ENCODE measurements around the gene PCBP3.
"Not testable (repeated sequence)": the region's sequence is repeated elsewhere in the genome, so short reads cannot be mapped to it uniquely, and the experiment has no call there.

The PCBP3 gene

GRCh38 chr21:45949928-45950739, 306.6 kb downstream of the PCBP3 start:
- Mint-ChIP-seq H3K4me1 (ENCODE audit: low read depth) (no peaks in the 10 kb centered on the region), H3K9me3 (no peaks in the 10 kb centered on the region), H3K36me3 (ENCODE audit: low read depth) (no peaks in the 10 kb centered on the region), H3K27me3 (peaks cover 18% of the 10 kb centered on the region), H3K4me3 (no peak overlapping the region), H3K27ac (no peak overlapping the region)
- DNase-seq: no peak

GRCh38 chr21:45950740-45951515, 307.4 kb downstream of the PCBP3 start:
- Mint-ChIP-seq H3K4me1 (ENCODE audit: low read depth) (no peaks in the 10 kb centered on the region), H3K27me3 (peaks cover 18% of the 10 kb centered on the region)

GRCh38 chr21:45951676-45952075, 308.2 kb downstream of the PCBP3 start:
- Mint-ChIP-seq H3K4me1 (ENCODE audit: low read depth) (no peaks in the 10 kb centered on the region), H3K27ac (no peak overlapping the region), H3K4me3 (no peak overlapping the region), H3K9me3 (no peaks in the 10 kb centered on the region), H3K36me3 (ENCODE audit: low read depth) (no peaks in the 10 kb centered on the region), H3K27me3 (peaks cover 26% of the 10 kb centered on the region)
- no peak for DNase-seq

More at GRCh38 chr21:45950740-45951515, 307.4 kb downstream of the PCBP3 start:
- Mint-ChIP-seq H3K27ac (no peak overlapping the region), H3K4me3 (no peak overlapping the region), H3K9me3 (no peaks in the 10 kb centered on the region), H3K36me3 (ENCODE audit: low read depth) (no peaks in the 10 kb centered on the region)
- no peak for DNase-seq

GRCh38 chr21:45952527-45952926, 309.0 kb downstream of the PCBP3 start:
- H3K36me3 Mint-ChIP-seq (ENCODE audit: low read depth); DNase-seq; H3K4me1 Mint-ChIP-seq (ENCODE audit: low read depth); H3K27ac Mint-ChIP-seq; H3K4me3 Mint-ChIP-seq; H3K9me3 Mint-ChIP-seq: not testable (repeated sequence)
- peaks cover 31% of the 10 kb centered on the region for H3K27me3 Mint-ChIP-seq

GRCh38 chr21:45952974-45953373, 309.4 kb downstream of the PCBP3 start:
- no peaks in the 10 kb centered on the region for H3K4me1 Mint-ChIP-seq (ENCODE audit: low read depth)
- no peak overlapping the region for H3K27ac Mint-ChIP-seq
- no peaks in the 10 kb centered on the region for H3K36me3 Mint-ChIP-seq (ENCODE audit: low read depth)
- no peak for DNase-seq
- no peak overlapping the region for H3K4me3 Mint-ChIP-seq
- no peaks in the 10 kb centered on the region for H3K9me3 Mint-ChIP-seq
- H3K27me3 Mint-ChIP-seq: peaks cover 32% of the 10 kb centered on the region

- Mint-ChIP-seq H3K9me3 (no peaks in the 10 kb centered on the region), H3K27ac (no peak overlapping the region), H3K27me3 (peaks cover 39% of the 10 kb centered on the region), H3K36me3 (ENCODE audit: low read depth) (no peaks in the 10 kb centered on the region), H3K4me1 (ENCODE audit: low read depth) (no peaks in the 10 kb centered on the region), H3K4me3 (no peak overlapping the region)
- DNase-seq: no peak
Observed at GRCh38 chr21:45954261-45954660, 310.7 kb downstream of the PCBP3 start.

- Mint-ChIP-seq H3K9me3 (no peaks in the 10 kb centered on the region), H3K36me3 (ENCODE audit: low read depth) (no peaks in the 10 kb centered on the region), H3K27ac (no peak overlapping the region), H3K4me1 (ENCODE audit: low read depth) (no peaks in the 10 kb centered on the region), H3K27me3 (peaks cover 42% of the 10 kb centered on the region), H3K4me3 (no peak overlapping the region)
- no peak for DNase-seq
Observed at GRCh38 chr21:45954921-45955320, 311.4 kb downstream of the PCBP3 start.

- H3K27me3 Mint-ChIP-seq: peaks cover 52% of the 10 kb centered on the region
- H3K4me1 Mint-ChIP-seq (ENCODE audit: low read depth): no peaks in the 10 kb centered on the region
- H3K4me3 Mint-ChIP-seq: no peak overlapping the region
- no peaks in the 10 kb centered on the region for H3K36me3 Mint-ChIP-seq (ENCODE audit: low read depth)
- H3K9me3 Mint-ChIP-seq: peaks cover 14% of the 10 kb centered on the region
- no peak overlapping the region for H3K27ac Mint-ChIP-seq
- DNase-seq: no peak
Observed at GRCh38 chr21:45957551-45957950, 314.0 kb downstream of the PCBP3 start.

- H3K4me3 Mint-ChIP-seq: no peak overlapping the region
- H3K27ac Mint-ChIP-seq: no peak overlapping the region
Observed at GRCh38 chr21:45957981-45958600, 314.6 kb downstream of the PCBP3 start.

GRCh38 chr21:45959182-45959581, 315.7 kb downstream of the PCBP3 start:
- DNase-seq: no peak
- Mint-ChIP-seq H3K9me3 (peaks cover 24% of the 10 kb centered on the region), H3K4me1 (ENCODE audit: low read depth) (no peaks in the 10 kb centered on the region), H3K4me3 (no peak overlapping the region), H3K27me3 (peaks cover 57% of the 10 kb centered on the region), H3K27ac (no peak overlapping the region), H3K36me3 (ENCODE audit: low read depth) (no peaks in the 10 kb centered on the region)

More at GRCh38 chr21:45957981-45958600, 314.6 kb downstream of the PCBP3 start:
- Mint-ChIP-seq H3K27me3 (peaks cover 54% of the 10 kb centered on the region), H3K9me3 (peaks cover 16% of the 10 kb centered on the region), H3K36me3 (ENCODE audit: low read depth) (no peaks in the 10 kb centered on the region), H3K4me1 (ENCODE audit: low read depth) (no peaks in the 10 kb centered on the region)
- DNase-seq: no peak

GRCh38 chr21:45959779-45960390, 316.4 kb downstream of the PCBP3 start:
- Mint-ChIP-seq H3K9me3 (peaks cover 27% of the 10 kb centered on the region), H3K36me3 (ENCODE audit: low read depth) (no peaks in the 10 kb centered on the region), H3K4me3 (no peak overlapping the region), H3K27ac (no peak overlapping the region), H3K4me1 (ENCODE audit: low read depth) (no peaks in the 10 kb centered on the region), H3K27me3 (peaks cover 57% of the 10 kb centered on the region)
- DNase-seq: no peak

- not testable (repeated sequence) for H3K4me1 Mint-ChIP-seq (ENCODE audit: low read depth); H3K27ac Mint-ChIP-seq; H3K36me3 Mint-ChIP-seq (ENCODE audit: low read depth); H3K4me3 Mint-ChIP-seq; DNase-seq
- H3K9me3 Mint-ChIP-seq: peaks cover 27% of the 10 kb centered on the region
- H3K27me3 Mint-ChIP-seq: peaks cover 52% of the 10 kb centered on the region
Observed at GRCh38 chr21:45961408-45961807, 317.9 kb downstream of the PCBP3 start.

- Mint-ChIP-seq H3K36me3 (ENCODE audit: low read depth) (no peaks in the 10 kb centered on the region), H3K4me3 (no peak overlapping the region), H3K27me3 (peaks cover 43% of the 10 kb centered on the region), H3K27ac (no peak overlapping the region), H3K4me1 (ENCODE audit: low read depth) (no peaks in the 10 kb centered on the region), H3K9me3 (peaks cover 27% of the 10 kb centered on the region)
- DNase-seq: no peak
Observed at GRCh38 chr21:45962531-45963231, 319.2 kb downstream of the PCBP3 start.

- H3K4me3 Mint-ChIP-seq: no peak overlapping the region
- no peaks in the 10 kb centered on the region for H3K4me1 Mint-ChIP-seq (ENCODE audit: low read depth)
- H3K36me3 Mint-ChIP-seq (ENCODE audit: low read depth): no peaks in the 10 kb centered on the region
- H3K9me3 Mint-ChIP-seq: peaks cover 27% of the 10 kb centered on the region
- H3K27me3 Mint-ChIP-seq: peaks cover 41% of the 10 kb centered on the region
- no peak for DNase-seq
- H3K27ac Mint-ChIP-seq: no peak overlapping the region
Observed at GRCh38 chr21:45963232-45963570, 319.7 kb downstream of the PCBP3 start.

All from activated T-cell treated with anti-CD3 and anti-CD28 coated beads, Interleukin-2, amount 50 U/mL, for 24 hours (primary cell).